Endothelial cell (in vitro differentiated cells): ENCODE results near the gene MACIR. TPM values are rescaled to one million over a fixed set of nuclear protein-coding genes. Genes with fewer than 3 reads are reported as not detected.
A peak's percentile ranks its signal among the peaks of the same experiment; 100 is the strongest.

ENCODE experiments used
- DNase-seq: peaks from one replicate; pipeline ENCODE4 v3.0.0; 2021; ENCODE audit warnings: low spot score
- H3K27ac Mint-ChIP-seq: one replicate; pipeline ENCODE4 v1.8.0; 2021; ENCODE audit warnings: mixed read lengths, inconsistent platforms; ENCODE audit not compliant: unreplicated experiment
- H3K27me3 Mint-ChIP-seq: one replicate; pipeline ENCODE4 v1.8.0; 2021; ENCODE audit warnings: mild to moderate bottlenecking, moderate library complexity, mixed read lengths, inconsistent platforms; ENCODE audit not compliant: unreplicated experiment
- H3K36me3 Mint-ChIP-seq: one replicate; pipeline ENCODE4 v1.8.0; 2021; ENCODE audit warnings: mild to moderate bottlenecking, low read depth, mixed read lengths, inconsistent platforms; ENCODE audit not compliant: unreplicated experiment
- H3K4me1 Mint-ChIP-seq: one replicate; pipeline ENCODE4 v1.8.0; 2021; ENCODE audit warnings: mild to moderate bottlenecking, mixed read lengths, inconsistent platforms; ENCODE audit not compliant: unreplicated experiment
- H3K4me3 Mint-ChIP-seq: one replicate; pipeline ENCODE4 v1.8.0; 2021; ENCODE audit warnings: mild to moderate bottlenecking, mixed read lengths, inconsistent platforms; ENCODE audit not compliant: unreplicated experiment
- H3K9me3 Mint-ChIP-seq: one replicate; pipeline ENCODE4 v1.8.0; 2021; ENCODE audit warnings: mixed read lengths, inconsistent platforms; ENCODE audit not compliant: unreplicated experiment
- CTCF ChIP-seq: fragments of 200-600 bp; sonication (generic); IDR thresholded peaks from one replicate; pipeline ENCODE4 v1.5.0; 2021; ENCODE audit warnings: antibody characterized with exemption; ENCODE audit not compliant: unreplicated experiment
- total RNA-seq: library from RNA; stranded (reverse); fragmentation: NEBNext Ultra II Directional; extraction: Animal tissue kit (Norgen Biotek cat#: 25700); gene quantifications from one replicate; pipeline ENCODE4 v1.2.1, GENCODE V29; 2021; ENCODE audit not compliant: unreplicated experiment

MACIR gene
- total RNA-seq, 1 donor from 2014 or later = 9.2 TPM

DNA sequence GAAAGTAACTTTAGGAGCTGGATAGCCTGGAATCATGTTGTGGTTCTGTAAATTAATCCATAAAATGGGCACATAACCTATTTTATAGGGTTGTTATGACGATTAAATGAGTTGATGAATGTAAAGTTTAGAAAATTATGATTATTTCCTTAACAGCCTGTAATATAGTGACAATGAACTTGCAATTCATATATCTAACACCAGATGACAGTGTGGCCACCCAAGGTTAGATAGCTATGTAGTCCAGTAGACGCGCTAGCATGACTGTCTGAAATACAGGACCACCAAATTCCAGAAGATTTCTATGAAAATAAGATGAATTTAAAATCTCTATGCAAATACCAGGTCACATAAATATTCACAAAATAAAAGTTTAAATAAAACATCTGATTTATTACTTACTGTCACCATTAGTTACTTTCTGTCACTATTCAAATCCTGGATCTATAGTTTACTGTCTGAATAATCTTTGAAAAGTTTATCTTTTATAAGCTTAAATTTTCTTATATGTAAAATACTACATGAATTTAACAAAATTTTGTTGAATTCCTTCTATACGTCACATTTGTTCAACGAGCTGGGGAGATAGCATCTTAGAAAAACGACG is 26.1 kb upstream of the MACIR start:
- Mint-ChIP-seq H3K4me3 (no peak overlapping the region), H3K9me3 (peaks cover 2% of the 10 kb centered on the region), H3K27me3 (peaks cover 4% of the 10 kb centered on the region), H3K4me1 (no peaks in the 10 kb centered on the region), H3K27ac (no peak overlapping the region), H3K36me3 (no peaks in the 10 kb centered on the region)
- TF ChIP-seq CTCF = peak; percentile 72
- DNase-seq = no peak

DNA sequence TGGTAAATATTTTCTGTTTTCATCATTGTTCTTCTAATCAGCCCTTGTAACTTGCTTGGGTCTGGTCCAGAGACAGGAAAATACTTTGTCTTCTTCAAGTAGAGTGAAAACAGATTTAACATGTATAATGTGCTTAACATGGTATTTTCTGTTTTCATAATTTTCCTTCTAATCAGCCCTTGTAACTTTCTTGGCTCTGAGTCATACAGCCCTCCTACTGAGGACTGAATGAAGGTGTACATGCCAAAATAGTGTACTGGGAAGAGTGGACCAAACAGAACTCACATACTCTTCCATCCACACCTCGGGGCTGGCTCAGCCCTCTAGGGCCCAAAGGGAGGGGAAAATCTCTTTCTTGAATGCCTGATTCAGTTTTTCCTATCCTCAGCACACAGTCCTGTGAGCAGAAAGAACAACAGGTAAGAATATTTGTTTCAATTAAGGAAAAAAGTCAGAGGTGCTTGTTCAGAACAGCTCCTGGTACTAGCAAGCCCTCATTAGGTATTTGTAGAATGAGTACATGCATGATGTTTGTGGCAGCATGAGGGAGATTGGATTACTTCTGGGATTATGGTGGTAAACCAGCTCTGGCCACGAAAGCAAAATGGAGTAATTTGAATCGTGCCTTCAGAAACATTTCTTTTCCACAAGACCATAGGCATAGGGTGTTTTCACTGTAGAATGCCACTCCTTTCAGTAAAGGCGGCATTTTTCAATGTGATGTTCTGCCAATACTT is 24.2 kb upstream of the MACIR start:
- H3K27ac Mint-ChIP-seq = no peak overlapping the region
- H3K4me1 Mint-ChIP-seq = no peaks in the 10 kb centered on the region
- H3K4me3 Mint-ChIP-seq = no peak overlapping the region
- H3K9me3 Mint-ChIP-seq = peaks cover 6% of the 10 kb centered on the region
- TF ChIP-seq CTCF = no peak
- DNase-seq = no peak
- H3K27me3 Mint-ChIP-seq = peaks cover 4% of the 10 kb centered on the region
- no peaks in the 10 kb centered on the region for H3K36me3 Mint-ChIP-seq

GRCh38 chr5:103235891-103236290 is 22.7 kb upstream of the MACIR start:
- H3K4me3 Mint-ChIP-seq = no peak overlapping the region
- no peak for TF ChIP-seq CTCF
- H3K9me3 Mint-ChIP-seq = peaks cover 6% of the 10 kb centered on the region
- no peak overlapping the region for H3K27ac Mint-ChIP-seq
- DNase-seq = no peak
- H3K4me1 Mint-ChIP-seq = no peaks in the 10 kb centered on the region
- H3K36me3 Mint-ChIP-seq = no peaks in the 10 kb centered on the region
- H3K27me3 Mint-ChIP-seq = peaks cover 2% of the 10 kb centered on the region

GRCh38 chr5:103237778-103238177 is 20.8 kb upstream of the MACIR start:
- Mint-ChIP-seq H3K36me3 (no peaks in the 10 kb centered on the region), H3K27ac (no peak overlapping the region), H3K9me3 (peaks cover 6% of the 10 kb centered on the region), H3K27me3 (peaks cover 2% of the 10 kb centered on the region), H3K4me1 (no peaks in the 10 kb centered on the region), H3K4me3 (no peak overlapping the region)
- DNase-seq = no peak
- no peak for TF ChIP-seq CTCF

- no peaks in the 10 kb centered on the region for H3K27me3 Mint-ChIP-seq
- no peak overlapping the region for H3K27ac Mint-ChIP-seq
- DNase-seq = no peak
- H3K9me3 Mint-ChIP-seq = no peaks in the 10 kb centered on the region
- H3K4me3 Mint-ChIP-seq = no peak overlapping the region
- no peak for TF ChIP-seq CTCF
- H3K4me1 Mint-ChIP-seq = no peaks in the 10 kb centered on the region
- no peaks in the 10 kb centered on the region for H3K36me3 Mint-ChIP-seq
These were observed 14.9 kb upstream of the MACIR start for GRCh38 chr5:103243665-103244064.
